GM03348 (cell line): ENCODE data around the gene HYOU1.
A peak's percentile ranks its signal among the peaks of the same experiment; 100 is the strongest.
"Not testable (repeated sequence)": the region's sequence is repeated elsewhere in the genome, so short reads cannot be mapped to it uniquely, and the experiment has no call there.

Source experiments
- DNase-seq: peaks from one replicate; pipeline ENCODE4 v3.0.0; 2012; ENCODE audit warnings: low spot score

The HYOU1 gene

DNA sequence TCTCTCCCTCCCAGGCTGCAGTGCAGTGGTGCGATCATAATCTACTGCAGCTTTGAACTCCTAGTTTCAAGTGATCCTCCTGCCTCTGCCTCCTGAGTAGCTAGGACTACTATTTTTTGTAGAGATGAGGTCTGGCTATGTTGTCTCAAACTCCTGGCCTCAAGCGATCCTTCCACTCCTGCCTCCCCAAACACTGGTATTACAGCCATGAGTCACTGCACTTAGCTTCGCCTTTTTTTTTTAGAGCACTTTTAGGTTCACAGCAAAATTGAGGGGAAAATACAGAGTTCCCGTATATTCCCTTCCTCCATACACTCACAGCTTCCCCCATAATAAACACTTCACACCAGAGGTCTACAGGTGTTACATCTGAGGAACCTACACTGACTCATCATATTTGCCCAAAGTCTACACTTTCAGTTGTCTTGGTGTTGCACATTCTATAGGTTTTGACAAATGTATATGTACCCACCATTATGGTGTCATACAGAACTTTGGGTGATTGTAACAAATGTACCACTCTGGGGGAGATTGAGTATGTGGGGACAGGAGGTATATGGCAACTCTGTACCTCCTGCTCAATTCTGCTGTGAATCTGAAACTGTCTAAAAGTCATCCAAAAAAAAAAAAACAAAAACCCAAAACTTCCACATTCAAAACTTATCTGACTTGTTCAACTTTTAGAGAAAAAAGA lies 15.0 kb downstream of the HYOU1 start:
- DNase-seq, result no peak

DNA sequence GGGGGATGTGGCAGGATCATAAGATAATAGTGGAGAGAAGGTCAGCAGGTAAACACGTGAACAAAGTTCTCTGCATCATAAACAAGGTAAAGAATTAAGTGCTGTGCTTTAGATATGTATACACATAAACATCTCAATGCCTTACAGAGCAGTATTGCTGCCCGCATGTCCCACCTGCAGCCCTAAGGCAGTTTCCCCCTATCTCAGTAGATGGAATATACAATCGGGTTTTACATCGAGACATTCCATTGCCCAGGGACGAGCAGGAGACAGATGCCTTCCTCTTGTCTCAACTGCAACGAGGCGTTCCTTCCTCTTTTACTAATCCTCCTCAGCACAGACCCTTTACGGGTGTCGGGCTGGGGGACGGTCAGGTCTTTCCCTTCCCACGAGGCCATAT lies 17.5 kb downstream of the HYOU1 start:
- not testable (repeated sequence) for DNase-seq

DNA sequence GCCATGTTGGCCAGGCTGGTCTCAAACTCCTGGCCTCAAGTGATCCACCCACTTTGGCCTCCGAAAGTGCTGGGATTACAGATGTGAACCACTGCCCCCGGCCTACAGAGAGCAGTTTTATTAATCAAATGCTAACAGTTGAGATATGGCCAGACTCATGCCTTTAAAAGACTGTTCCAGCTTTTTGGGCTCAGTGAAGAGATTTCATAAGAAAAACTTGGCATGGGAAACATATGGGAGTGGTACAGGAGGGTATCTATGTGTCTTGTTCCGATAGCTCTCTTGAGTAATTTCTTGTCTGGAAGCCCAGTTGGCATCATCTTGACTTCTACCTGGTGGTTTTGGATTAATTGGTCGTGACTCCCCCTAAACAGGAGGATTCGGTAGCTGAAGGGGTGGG lies 18.1 kb downstream of the HYOU1 start:
- DNase-seq, result no peak

DNA sequence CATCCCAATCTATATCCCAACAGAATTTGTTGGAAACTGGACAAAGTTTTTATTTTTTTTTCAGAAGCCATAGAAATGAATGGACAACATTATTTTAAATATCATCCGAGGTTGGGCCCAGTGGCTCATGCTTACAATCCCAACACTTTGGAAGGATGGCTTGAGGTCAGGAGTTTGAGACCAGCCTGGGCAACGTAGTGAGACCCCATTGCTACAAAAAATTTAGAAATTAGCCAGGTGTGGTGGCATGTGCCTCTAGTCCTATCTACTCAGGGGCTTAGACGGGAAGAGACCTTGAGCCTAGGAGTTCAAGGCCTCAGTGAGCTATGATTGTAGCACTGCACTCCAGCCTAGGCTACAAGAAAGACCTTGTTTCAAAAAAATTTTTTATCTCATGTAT lies 22.2 kb downstream of the HYOU1 start:
- DNase-seq, result no peak

GRCh38 chr11:119033421-119033820 lies 23.6 kb downstream of the HYOU1 start:
- DNase-seq, result not testable (repeated sequence)

GRCh38 chr11:119031912-119032280 lies 25.1 kb downstream of the HYOU1 start:
- no peak for DNase-seq

DNA sequence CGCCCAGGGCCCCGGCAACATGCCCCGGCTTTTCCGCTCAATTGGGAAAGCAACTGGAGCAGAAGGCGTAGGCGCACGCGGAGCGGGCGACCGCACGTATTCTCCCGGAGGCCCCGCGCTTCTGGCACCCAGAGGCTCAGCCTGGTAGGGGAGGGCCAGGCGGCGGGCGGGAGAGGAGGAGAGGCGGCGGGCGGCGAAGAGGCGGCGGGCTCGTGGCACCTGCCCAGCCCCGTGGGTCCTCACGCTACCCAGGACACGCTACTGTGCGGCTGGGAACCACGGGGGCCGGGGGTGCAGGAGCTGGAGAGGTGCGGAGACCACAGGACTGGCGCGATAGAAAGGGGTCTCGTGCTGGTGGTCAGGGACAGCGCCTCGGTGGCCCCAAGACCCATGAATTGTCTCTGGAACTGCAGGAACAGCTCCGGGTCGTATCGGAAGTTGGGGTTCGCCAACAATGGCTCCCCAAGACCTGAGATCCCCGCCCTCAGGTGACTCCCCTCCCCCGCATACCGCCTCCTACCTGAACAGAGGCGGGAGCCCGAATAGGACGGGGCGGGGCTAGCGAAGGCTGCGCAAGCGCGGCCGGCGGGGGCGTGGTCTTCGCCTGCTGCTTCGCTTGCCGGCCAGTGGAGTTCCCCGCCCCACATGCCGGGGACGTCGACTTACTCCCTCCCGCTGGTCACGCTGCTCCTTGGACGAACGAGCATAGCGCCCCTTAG lies 26.5 kb downstream of the HYOU1 start, which contains the start of gene SLC37A4:
SLC37A4 (minus strand) TSS at position 549 of the 719 bp plus-strand sequence.
- peak; percentile 99 for DNase-seq

GRCh38 chr11:119030029-119030328 lies 27.0 kb downstream of the HYOU1 start:
- DNase-seq, result no peak

DNA sequence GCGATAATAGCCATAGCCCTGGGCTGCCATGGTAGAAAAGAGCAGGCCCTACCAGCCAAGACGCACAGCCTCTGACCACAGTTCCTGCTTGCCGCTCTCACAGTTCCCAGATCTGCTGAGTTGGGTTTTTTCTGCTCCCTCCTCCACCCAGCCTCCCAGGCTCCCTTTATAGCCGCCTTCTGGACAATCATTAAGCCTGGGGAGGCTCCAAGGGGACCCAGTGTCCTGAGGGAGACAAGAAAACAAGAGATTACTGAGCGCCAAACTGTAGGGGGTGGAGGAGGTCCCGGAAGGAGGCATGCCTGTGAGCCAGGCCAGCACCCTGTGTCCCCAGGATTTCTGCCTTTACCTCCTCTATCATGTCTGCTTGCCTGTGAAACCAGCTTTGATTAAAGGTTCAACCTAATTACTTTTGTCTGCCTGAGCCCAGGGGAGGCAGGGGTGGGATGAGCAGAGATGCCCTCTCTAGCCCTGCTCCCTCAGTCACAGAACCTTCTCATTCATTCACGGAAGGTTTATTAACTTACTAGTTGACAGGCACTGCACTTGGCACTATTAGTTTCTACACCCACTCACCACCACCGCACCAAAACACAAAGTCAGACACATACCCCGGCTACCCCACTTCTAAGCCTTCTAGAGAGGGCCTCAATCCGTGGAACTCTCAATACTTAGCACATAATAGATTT lies 27.5 kb downstream of the HYOU1 start:
- DNase-seq, result no peak

GRCh38 chr11:119029069-119029339 lies 28.0 kb downstream of the HYOU1 start:
- no peak for DNase-seq

DNA sequence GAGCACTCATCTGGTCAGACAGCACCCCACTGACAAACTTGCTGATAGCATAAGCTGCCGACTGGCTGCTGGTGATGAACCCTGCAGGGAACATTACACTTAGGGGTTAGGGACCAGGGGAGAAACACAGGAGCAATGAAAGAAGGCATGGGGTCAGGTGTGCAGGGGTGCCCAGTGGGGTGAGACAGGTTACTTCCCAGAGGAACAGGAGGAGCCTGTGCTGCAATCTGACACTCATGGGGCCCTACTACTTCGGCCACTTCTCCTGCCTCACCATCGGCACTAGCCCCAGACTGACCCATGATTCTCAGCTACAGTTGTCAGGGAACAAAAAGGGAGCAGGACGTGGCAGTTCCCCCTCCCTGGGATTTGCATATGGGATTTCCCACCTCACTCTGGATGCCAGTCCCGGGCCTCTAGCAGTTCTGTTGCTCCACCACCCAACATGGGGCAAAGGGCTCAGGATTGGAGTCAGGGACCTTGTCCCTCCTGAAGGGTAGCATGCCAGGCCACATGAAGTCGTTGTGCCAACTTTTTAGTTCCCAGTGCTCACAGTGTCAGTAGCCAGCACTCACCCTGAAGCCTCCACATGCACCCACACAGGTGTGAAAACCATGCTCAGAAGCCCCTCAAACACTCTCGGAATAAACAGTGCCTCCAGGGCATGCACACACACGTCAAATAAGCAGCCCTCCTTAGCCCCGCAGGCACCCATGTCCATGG lies 28.5 kb downstream of the HYOU1 start:
- no peak for DNase-seq

- DNase-seq, result no peak
These were observed 29.3 kb downstream of the HYOU1 start for GRCh38 chr11:119027561-119028345.

DNA sequence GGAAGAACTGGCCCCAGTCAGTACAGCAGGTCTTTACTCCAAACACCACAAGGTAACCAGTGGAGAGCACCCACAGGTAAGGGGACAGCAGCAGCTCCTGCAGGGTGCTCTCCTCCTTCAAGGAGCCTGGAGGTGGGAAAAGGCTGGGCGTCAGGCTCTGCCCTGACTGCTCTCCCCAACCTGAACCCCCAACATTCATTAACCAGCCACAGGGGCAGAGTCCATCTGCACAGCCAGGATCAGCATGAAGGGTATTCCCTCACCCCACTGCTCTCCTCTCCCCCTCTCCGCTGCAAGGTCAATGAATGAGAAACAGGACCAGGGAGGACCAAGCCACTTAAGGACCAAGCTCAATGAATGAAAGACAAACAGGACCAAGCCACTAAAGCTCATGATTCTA lies 30.0 kb downstream of the HYOU1 start:
- no peak for DNase-seq

DNA sequence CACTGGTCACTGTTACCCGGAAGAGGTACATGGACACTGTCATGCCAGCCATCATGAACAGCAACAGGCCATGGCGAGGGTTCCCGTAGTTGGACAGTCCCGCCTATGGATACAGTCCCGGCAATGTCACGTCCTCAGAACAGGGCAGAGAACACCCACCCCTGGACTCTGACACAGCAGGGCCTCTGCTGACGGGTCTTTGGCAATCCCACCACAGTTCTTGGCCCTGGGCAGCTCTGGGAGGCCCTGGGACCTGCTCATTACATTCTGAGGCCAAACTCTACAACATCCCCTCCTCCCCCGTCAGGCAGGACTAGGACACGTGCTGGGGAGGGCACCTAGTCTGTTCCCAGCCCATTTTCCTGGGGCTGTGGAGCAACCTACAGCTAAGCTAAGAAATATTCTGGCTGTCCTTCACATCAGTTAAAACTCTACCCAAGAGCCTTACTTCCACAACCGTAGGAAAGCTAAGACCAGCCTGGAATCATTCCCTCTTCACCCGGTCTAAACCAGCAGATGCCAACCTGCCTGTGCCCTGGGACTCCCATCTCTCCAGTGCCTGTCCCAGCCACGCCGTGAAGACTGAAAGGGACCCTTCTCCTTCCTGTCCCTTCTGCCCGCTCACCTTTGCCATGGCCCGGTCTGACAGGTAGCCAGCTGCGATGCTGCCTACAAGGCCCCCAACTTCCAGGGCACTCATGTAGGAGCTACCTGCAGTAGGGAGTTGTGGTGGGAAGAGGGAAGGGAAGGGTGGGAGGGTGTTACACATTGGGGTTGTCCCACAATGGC lies 30.8 kb downstream of the HYOU1 start:
- no peak for DNase-seq

GRCh38 chr11:119025541-119025940 lies 31.5 kb downstream of the HYOU1 start:
- DNase-seq, result no peak

- no peak for DNase-seq
These were observed 31.9 kb downstream of the HYOU1 start for GRCh38 chr11:119025099-119025473.

DNA sequence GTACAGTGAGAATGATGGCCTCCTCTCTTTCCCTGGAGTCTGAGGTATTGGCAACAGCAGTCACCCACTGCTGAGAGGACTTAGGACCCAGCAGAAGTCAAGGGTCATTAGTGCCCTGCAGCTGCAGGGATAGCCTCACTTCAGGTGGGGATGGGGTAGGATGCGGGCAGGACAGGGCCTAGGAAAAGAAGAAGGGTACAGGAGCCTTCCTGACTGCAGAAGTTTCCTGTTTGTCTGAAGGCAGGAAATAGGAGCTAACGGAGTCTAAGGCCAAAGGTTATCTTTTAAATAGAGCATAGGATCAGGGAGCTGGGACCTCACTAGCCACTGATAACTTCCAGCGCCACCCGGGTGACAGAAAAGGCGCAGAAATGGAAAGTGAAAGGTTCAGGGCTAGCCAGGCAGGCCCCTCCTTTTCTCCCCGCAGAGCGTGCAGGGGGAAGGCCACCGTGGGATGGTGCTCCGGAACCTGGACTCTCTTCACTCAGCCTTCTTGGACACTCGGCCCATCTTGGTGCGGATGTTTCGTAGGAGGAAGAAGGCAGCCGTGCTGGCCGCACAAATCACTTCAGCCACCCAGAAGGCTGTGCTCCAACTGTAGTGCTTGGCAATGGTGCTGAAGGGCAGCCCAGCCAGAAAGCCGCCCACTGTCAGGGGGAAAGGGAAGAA lies 32.4 kb downstream of the HYOU1 start:
- no peak for DNase-seq

GRCh38 chr11:119023741-119024140 lies 33.3 kb downstream of the HYOU1 start:
- DNase-seq, result no peak

GRCh38 chr11:119021631-119022030 lies 35.4 kb downstream of the HYOU1 start:
- no peak for DNase-seq

GRCh38 chr11:119019996-119020395 lies 37.0 kb downstream of the HYOU1 start:
- DNase-seq, result no peak
